Lower lobe of right lung (tissue), 2 donors: ENCODE data around the gene MPPE1. TPM values are rescaled to one million over a fixed set of nuclear protein-coding genes. Genes with fewer than 3 reads are reported as not detected.
"Not testable (repeated sequence)": the region's sequence is repeated elsewhere in the genome, so short reads cannot be mapped to it uniquely, and the experiment has no call there.

Experiments used
- ATAC-seq, 2 donors: fragments of 200-7000 bp; cut with Tn5 transposase; one replicate each; pipeline ENCODE4 v1.9.1; 2020 to 2022; ENCODE audit warnings: mild to moderate bottlenecking in 2 of 2, moderate library complexity in 2 of 2
- DNase-seq: peaks from one replicate; pipeline ENCODE4 v3.0.0-alpha.2; 2020
- H3K27ac ChIP-seq: fragments of 200-600 bp; one replicate; pipeline ENCODE4 v1.8.0; 2022
- H3K27me3 ChIP-seq: fragments of 200-600 bp; one replicate; pipeline ENCODE4 v1.8.0; 2022; ENCODE audit warnings: low read depth
- H3K36me3 ChIP-seq: fragments of 200-600 bp; one replicate; pipeline ENCODE4 v1.8.0; 2022; ENCODE audit warnings: mild to moderate bottlenecking
- H3K4me1 ChIP-seq: fragments of 200-600 bp; one replicate; pipeline ENCODE4 v1.8.0; 2022
- H3K4me3 ChIP-seq: fragments of 200-600 bp; one replicate; pipeline ENCODE4 v1.8.0; 2022; ENCODE audit warnings: mild to moderate bottlenecking
- H3K9me3 ChIP-seq: fragments of 200-600 bp; one replicate; pipeline ENCODE4 v1.8.0; 2022
- intact Hi-C: fragments of 100-400 bp; cut with DNase I; formaldehyde crosslinking; loops from one replicate; pipeline ENCODE4 v1.11.0; 2022
- total RNA-seq: library from RNA; stranded (reverse); fragmentation: NEBNext Ultra II Directional; extraction: Animal tissue kit (Norgen Biotek cat#: 25700); gene quantifications from one replicate; pipeline ENCODE4 v1.2.1, GENCODE V29; 2021
- TF ChIP-seq, protein P1 (sequence below): fragments of 200-600 bp; IDR thresholded peaks from one replicate; pipeline ENCODE4 v1.8.0; 2022; ENCODE audit warnings: antibody characterized with exemption, mild to moderate bottlenecking
- donor health status: DM: no; HTN: yes; CAD: no; lungs with severe emphysema.

Gene MPPE1
- total RNA-seq, 1 donor from 2014 or later = 62.1 TPM

DNA sequence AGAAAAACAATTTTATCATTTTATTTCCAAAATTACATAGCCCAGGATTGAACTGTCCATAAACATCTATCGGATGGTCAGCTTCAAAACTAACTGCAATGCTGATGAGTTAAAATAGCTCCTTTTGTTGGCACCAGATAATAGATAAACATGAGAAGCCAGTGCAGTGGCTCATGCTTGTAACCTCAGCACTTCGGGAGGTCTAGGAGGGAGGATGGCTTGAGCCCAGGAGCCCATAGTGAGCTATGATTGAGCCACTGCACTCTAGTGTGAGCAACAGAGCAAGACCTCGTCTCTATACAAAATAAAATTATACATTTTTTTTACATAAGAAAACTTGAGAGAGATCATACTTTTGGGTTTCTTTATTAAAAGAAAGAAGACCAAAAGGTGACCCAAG lies 38.6 kb upstream of the MPPE1 start:
- H3K4me3 ChIP-seq = peak overlapping the region; percentile 68
- no peak for DNase-seq
- intact Hi-C loops = no loop called here
- no peaks in the 10 kb centered on the region for H3K36me3 ChIP-seq
- no peaks in the 10 kb centered on the region for H3K27me3 ChIP-seq
- H3K9me3 ChIP-seq = no peaks in the 10 kb centered on the region
- H3K27ac ChIP-seq = peak overlapping the region; percentile 99
- TF ChIP-seq, protein P1, sequence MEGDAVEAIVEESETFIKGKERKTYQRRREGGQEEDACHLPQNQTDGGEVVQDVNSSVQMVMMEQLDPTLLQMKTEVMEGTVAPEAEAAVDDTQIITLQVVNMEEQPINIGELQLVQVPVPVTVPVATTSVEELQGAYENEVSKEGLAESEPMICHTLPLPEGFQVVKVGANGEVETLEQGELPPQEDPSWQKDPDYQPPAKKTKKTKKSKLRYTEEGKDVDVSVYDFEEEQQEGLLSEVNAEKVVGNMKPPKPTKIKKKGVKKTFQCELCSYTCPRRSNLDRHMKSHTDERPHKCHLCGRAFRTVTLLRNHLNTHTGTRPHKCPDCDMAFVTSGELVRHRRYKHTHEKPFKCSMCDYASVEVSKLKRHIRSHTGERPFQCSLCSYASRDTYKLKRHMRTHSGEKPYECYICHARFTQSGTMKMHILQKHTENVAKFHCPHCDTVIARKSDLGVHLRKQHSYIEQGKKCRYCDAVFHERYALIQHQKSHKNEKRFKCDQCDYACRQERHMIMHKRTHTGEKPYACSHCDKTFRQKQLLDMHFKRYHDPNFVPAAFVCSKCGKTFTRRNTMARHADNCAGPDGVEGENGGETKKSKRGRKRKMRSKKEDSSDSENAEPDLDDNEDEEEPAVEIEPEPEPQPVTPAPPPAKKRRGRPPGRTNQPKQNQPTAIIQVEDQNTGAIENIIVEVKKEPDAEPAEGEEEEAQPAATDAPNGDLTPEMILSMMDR = no peak
- peak in 1 of 2 donors; percentile 36 for ATAC-seq
- H3K4me1 ChIP-seq = peaks cover 39% of the 10 kb centered on the region

DNA sequence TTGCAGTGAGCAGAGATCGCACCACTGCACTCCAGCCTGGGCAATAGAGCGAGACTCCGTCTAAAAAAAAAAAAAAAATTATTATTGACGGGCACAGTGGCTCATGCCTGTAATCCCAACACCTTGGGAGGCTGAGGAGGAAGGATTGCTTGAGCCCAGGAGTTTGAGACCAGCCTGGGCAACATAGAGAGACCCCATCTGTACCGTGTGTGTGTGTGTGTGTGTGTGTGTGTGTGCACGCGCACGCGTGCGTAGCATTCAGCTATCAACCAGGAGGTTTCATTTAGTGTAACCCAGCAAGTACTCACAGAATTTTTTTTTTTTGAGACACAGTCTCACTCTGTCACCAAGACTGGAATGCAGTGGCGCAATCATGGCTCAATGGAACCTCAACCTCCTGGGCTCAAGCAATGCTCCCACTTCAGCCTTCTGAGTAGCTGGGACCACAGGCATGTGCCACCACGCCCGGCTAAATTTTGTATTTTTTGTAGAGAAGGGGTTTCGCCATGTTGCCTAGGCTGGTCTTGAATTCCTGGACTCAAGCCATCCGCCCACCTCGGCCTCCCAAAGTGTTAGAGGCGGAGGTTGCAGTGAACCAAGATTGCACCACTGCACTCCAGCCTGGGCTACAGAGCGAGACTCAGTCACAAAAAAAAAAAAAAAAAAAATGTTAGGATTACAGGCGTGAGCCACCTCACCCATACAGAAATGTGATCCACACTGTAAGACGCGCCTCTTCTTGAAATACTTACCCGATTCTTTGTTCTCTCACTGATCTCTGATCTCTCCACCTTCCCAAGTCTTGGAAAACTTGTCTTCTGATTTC lies 37.9 kb upstream of the MPPE1 start:
- intact Hi-C loops, H3K4me3 ChIP-seq, H3K9me3 ChIP-seq, H3K36me3 ChIP-seq, H3K27me3 ChIP-seq: not testable (repeated sequence)
- Histone ChIP-seq H3K4me1 (peaks cover 39% of the 10 kb centered on the region), H3K27ac (peak overlapping the region; percentile 99)
- ATAC-seq (peak; percentile 63 to 72), DNase-seq (peak; percentile 82)

DNA sequence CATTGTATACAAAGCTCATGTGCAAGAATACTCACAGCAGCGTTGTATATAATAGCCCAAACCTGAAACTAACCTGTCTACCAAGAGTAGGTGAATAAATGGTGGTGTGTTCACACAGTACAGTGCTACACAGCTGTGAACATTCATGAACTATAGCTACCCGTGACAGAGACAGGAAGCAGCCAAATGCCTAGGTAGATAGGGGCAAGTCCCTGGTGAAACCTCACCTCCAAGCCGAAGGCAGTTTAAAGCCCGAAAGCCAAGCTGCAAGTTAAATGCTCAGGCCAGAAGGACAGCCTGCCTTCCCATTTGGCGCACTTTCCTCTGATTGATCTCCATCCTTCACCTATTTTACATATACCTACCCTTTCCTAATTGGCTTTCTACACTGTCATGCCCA lies 36.7 kb upstream of the MPPE1 start:
- no peak for ATAC-seq

GRCh38 chr18:11944252-11944651 lies 36.1 kb upstream of the MPPE1 start:
- Histone ChIP-seq H3K4me1 (peaks cover 35% of the 10 kb centered on the region), H3K4me3 (no peak overlapping the region), H3K36me3 (no peaks in the 10 kb centered on the region), H3K27ac (no peak overlapping the region), H3K27me3 (no peaks in the 10 kb centered on the region), H3K9me3 (no peaks in the 10 kb centered on the region)
- DNase-seq (no peak), ATAC-seq (no peak)
- TF ChIP-seq, protein P1 = no peak
- intact Hi-C loops = no loop called here

More for the DNA sequence above, 36.7 kb upstream of the MPPE1 start:
- Histone ChIP-seq H3K36me3 (no peaks in the 10 kb centered on the region), H3K27ac (no peak overlapping the region), H3K9me3 (no peaks in the 10 kb centered on the region), H3K4me3 (no peak overlapping the region), H3K27me3 (no peaks in the 10 kb centered on the region), H3K4me1 (peaks cover 39% of the 10 kb centered on the region)
- TF ChIP-seq, protein P1 = no peak
- intact Hi-C loops = no loop called here
- no peak for DNase-seq

GRCh38 chr18:11943551-11943950 lies 35.4 kb upstream of the MPPE1 start:
- TF ChIP-seq, protein P1 = no peak
- DNase-seq = no peak
- intact Hi-C loops = no loop called here

DNA sequence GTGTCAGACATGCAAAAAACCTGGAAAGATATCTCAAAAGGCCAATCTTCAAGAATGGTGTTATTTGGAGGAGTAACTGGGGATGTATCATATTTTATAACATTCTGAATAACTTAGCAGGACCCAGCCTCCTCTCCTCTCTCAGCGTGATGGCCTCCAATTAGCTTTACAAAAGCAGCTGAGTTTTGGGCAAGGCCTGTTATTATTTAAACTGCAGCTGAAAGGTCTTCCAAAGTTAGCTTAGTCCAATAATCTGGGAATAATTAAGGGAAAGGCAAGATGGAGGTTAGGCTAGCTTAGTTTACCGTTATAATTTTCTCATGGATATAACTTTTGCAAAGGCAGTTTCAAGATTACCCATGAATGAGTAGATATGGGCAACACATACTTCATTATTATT lies 32.8 kb upstream of the MPPE1 start:
- Histone ChIP-seq H3K27ac (no peak overlapping the region), H3K27me3 (no peaks in the 10 kb centered on the region), H3K4me3 (no peak overlapping the region), H3K36me3 (no peaks in the 10 kb centered on the region), H3K4me1 (peaks cover 10% of the 10 kb centered on the region), H3K9me3 (no peaks in the 10 kb centered on the region)
- TF ChIP-seq, protein P1 = no peak
- intact Hi-C loops = no loop called here
- DNase-seq (no peak), ATAC-seq (no peak)

More at GRCh38 chr18:11943551-11943950, 35.4 kb upstream of the MPPE1 start:
- H3K27ac ChIP-seq = no peak overlapping the region
- no peak for ATAC-seq
- H3K4me1 ChIP-seq = peaks cover 28% of the 10 kb centered on the region
- no peaks in the 10 kb centered on the region for H3K36me3 ChIP-seq
- H3K4me3 ChIP-seq = no peak overlapping the region
- H3K27me3 ChIP-seq = no peaks in the 10 kb centered on the region
- H3K9me3 ChIP-seq = no peaks in the 10 kb centered on the region
